HepG2 (cell line): ENCODE results near the gene CCDC88A. TPM values are rescaled to one million over a fixed set of nuclear protein-coding genes. Genes with fewer than 3 reads are reported as not detected.

Source experiments
- ATAC-seq: fragments of 200-7000 bp; cut with Tn5 transposase; 3 replicates; pipeline ENCODE4 v1.9.1; 2020; ENCODE audit warnings: mild to moderate bottlenecking, moderate library complexity
- BruUV-seq: library from RNA; stranded (reverse); fragments of 400-500 nt; replicated peaks from 2 replicates; lab custom pipeline; 2021; lab: Mats Ljungman, UMichigan
- CTCF ChIA-PET: fragments of 300-600 bp; formaldehyde crosslinking; extraction: SDS; loops from one replicate; lab custom pipeline; 2021; ENCODE audit warnings: low total read pairs, inconsistent platforms, low intra/inter-chr PET ratio; lab: Yijun Ruan, JAX
- POLR2A ChIA-PET: fragments of 350-600 bp; sonication (Branson Sonifier 250); formaldehyde crosslinking; loops from one replicate; lab custom pipeline; 2020; ENCODE audit warnings: antibody characterized with exemption, inconsistent platforms; lab: Yijun Ruan, JAX
- DNase-seq: peaks from one replicate; pipeline ENCODE4 v3.0.0-alpha.2; 2015; ENCODE audit warnings: low spot score
- FAIRE-seq: peaks from 3 replicates; lab custom pipeline; 2011; peaks lifted over from hg19 to GRCh38; lab: Jason Lieb, UNC
- H2AFZ ChIP-seq: one replicate; pipeline ENCODE4 v1.6.1; 2011; ENCODE audit warnings: low read length, inconsistent platforms
- H3K27ac ChIP-seq: fragments of 300-600 bp; 3 replicates; pipeline ENCODE4 v1.8.0; 2011; ENCODE audit warnings: mixed run types, mild to moderate bottlenecking, mixed read lengths, low read length, inconsistent platforms; ENCODE audit not compliant: insufficient read depth; ENCODE audit errors: extremely low read length
- H3K27me3 ChIP-seq, 2 experiments: fragments of 200-600 bp in 1 of 2; 2 replicates in 1 of 2; 3 replicates in 1 of 2; pipeline versions ENCODE4 v1.6.0 to v1.8.0; 2011; ENCODE audit warnings: low read length in 2 of 2, mild to moderate bottlenecking in 2 of 2, moderate library complexity in 2 of 2, inconsistent platforms in 1 of 2; ENCODE audit not compliant: insufficient read depth in 2 of 2, control insufficient read depth in 1 of 2
- H3K36me3 ChIP-seq, 2 experiments: fragments of 200-600 bp in 1 of 2; replicated peaks in 1 of 2; 2 replicates in 1 of 2; 3 replicates in 1 of 2; pipeline versions ENCODE4 v1.5.1 to v1.8.0; 2011; ENCODE audit warnings: low read length in 2 of 2, inconsistent platforms in 1 of 2; ENCODE audit not compliant: insufficient read depth in 2 of 2, control insufficient read depth in 1 of 2
- H3K4me1 ChIP-seq: 2 replicates; pipeline ENCODE4 v1.5.1; 2012; ENCODE audit warnings: low read length, inconsistent platforms; ENCODE audit not compliant: insufficient read depth
- H3K4me2 ChIP-seq: 2 replicates; pipeline ENCODE4 v1.6.0; 2011; ENCODE audit warnings: low read depth, low read length, inconsistent platforms
- H3K4me3 ChIP-seq, 3 experiments: fragments of 200-600 bp in 1 of 3; sonication (generic), shearing (Covaris generic) in 1 of 3; replicated peaks in 1 of 3; 2 replicates each; pipeline ENCODE4 v1.5.1; 2011 to 2016; ENCODE audit warnings: low read length in 3 of 3, inconsistent platforms in 2 of 3, low read depth in 2 of 3, mild to moderate bottlenecking in 2 of 3, control low read depth in 1 of 3, mixed read lengths in 1 of 3; ENCODE audit not compliant: insufficient read depth in 1 of 3
- H3K79me2 ChIP-seq: one replicate; pipeline ENCODE4 v1.6.1; 2011; ENCODE audit warnings: low read length, inconsistent platforms; ENCODE audit not compliant: insufficient read depth
- H3K9ac ChIP-seq: 2 replicates; pipeline ENCODE4 v1.6.0; 2011; ENCODE audit warnings: mild to moderate bottlenecking, low read depth, low read length, inconsistent platforms; ENCODE audit not compliant: insufficient read depth
- H3K9me3 ChIP-seq: 2 replicates; pipeline ENCODE4 v1.5.1; 2012; ENCODE audit warnings: mild to moderate bottlenecking, low read length
- H4K20me1 ChIP-seq: 2 replicates; pipeline ENCODE4 v1.6.0; 2011; ENCODE audit warnings: inconsistent platforms, mild to moderate bottlenecking, low read length, moderate library complexity; ENCODE audit not compliant: insufficient read depth
- HNRNPL ChIP-seq: fragments of 200-400 bp; formaldehyde crosslinking; IDR thresholded peaks from 2 replicates; pipeline ENCODE4 v1.6.1; 2017; ENCODE audit warnings: mild to moderate bottlenecking, low read depth, low read length
- NR2C2 ChIP-seq: sonication (generic); formaldehyde crosslinking; IDR thresholded peaks from 2 replicates; pipeline ENCODE4 v1.4.0; 2020; ENCODE audit warnings: missing genetic modification reagents, mild to moderate bottlenecking, moderate library complexity, borderline replicate concordance
- SRSF9 ChIP-seq: fragments of 200-400 bp; formaldehyde crosslinking; IDR thresholded peaks from 2 replicates; pipeline ENCODE4 v1.6.1; 2018; ENCODE audit warnings: borderline replicate concordance, mild to moderate bottlenecking, low read depth, low read length; ENCODE audit not compliant: insufficient read depth, poor library complexity, severe bottlenecking
- U2AF2 ChIP-seq: fragments of 200-400 bp; formaldehyde crosslinking; IDR thresholded peaks from 2 replicates; pipeline ENCODE4 v1.6.1; 2017; ENCODE audit warnings: low read depth, mild to moderate bottlenecking, low read length
- ZFX ChIP-seq: sonication (generic); formaldehyde crosslinking; IDR thresholded peaks from 2 replicates; pipeline ENCODE4 v1.4.0; 2020; ENCODE audit warnings: mild to moderate bottlenecking, low read depth, missing genetic modification reagents, moderate library complexity
- WGBS: methylation state at CpG from one replicate; pipeline ENCODE4 v1.1.6; 2017; ENCODE audit warnings: low lambda C conversion rate; 5-methylcytosine and 5-hydroxymethylcytosine counted together
- in situ Hi-C: cut with HindIII; loops from 2 replicates; pipeline ENCODE4 v1.10.0; 2017; ENCODE audit warnings: low pct_unique_long_range_greater_than_20kb; ENCODE audit not compliant: extremely low pct_ligation_motif_present
- intact Hi-C: fragments of 100-400 bp; cut with micrococcal nuclease; formaldehyde crosslinking; loops from one replicate; pipeline ENCODE4 v1.10.0; 2022; ENCODE audit not compliant: unreplicated experiment
- polyA plus RNA-seq, 8 experiments: library from polyadenylated mRNA; depleted of rRNA in 3 of 8; stranded (reverse) in 7 of 8; unstranded in 1 of 8; fragments of >200 nt; fragmentation: Illumina TruSeq in 4 of 8; extraction: Trizol in 4 of 8; gene quantifications; 2 replicates each; pipeline versions ENCODE4 v1.2.1 to v1.2.3, GENCODE V29; 2011 to 2016; ENCODE audit warnings: low read depth in 4 of 8, missing spikeins in 1 of 8, mixed read lengths in 1 of 8; ENCODE audit not compliant: insufficient read depth in 1 of 8
- total RNA-seq, 5 experiments: library from RNA; depleted of rRNA; stranded (reverse); fragments of >200 nt; fragmentation: Illumina TruSeq; extraction: Trizol; gene quantifications; 2 replicates each; pipeline ENCODE4 v1.2.3, GENCODE V29; 2016; ENCODE audit warnings: low read depth in 1 of 5
- TF ChIP-seq, protein P1 (sequence below): sonication (generic); formaldehyde crosslinking; IDR thresholded peaks from 2 replicates; pipeline ENCODE4 v1.4.0; 2020; ENCODE audit warnings: missing genetic modification reagents
- TF ChIP-seq, protein P2 (sequence below): sonication (generic); formaldehyde crosslinking; IDR thresholded peaks from 2 replicates; pipeline ENCODE4 v1.4.0; 2020; ENCODE audit warnings: missing genetic modification reagents
- TF ChIP-seq, protein P3 (sequence below): sonication (generic); formaldehyde crosslinking; IDR thresholded peaks from 2 replicates; pipeline ENCODE4 v1.5.1; 2020; ENCODE audit warnings: mild to moderate bottlenecking, missing genetic modification reagents, moderate library complexity
- TF ChIP-seq, protein P4 (sequence below): sonication (generic); formaldehyde crosslinking; IDR thresholded peaks from 2 replicates; pipeline ENCODE4 v1.8.1; 2023; ENCODE audit warnings: mild to moderate bottlenecking, moderate library complexity, missing genetic modification reagents
- TF ChIP-seq, protein P5 (sequence below), 2 experiments: sonication (generic) in 1 of 2; formaldehyde crosslinking in 1 of 2; IDR thresholded peaks; 2 replicates each; pipeline versions ENCODE4 v1.4.0 to v1.6.1; 2018 to 2020; ENCODE audit warnings: missing genetic modification reagents in 2 of 2, borderline replicate concordance in 1 of 2, low read depth in 1 of 2, mild to moderate bottlenecking in 1 of 2, missing biosample characterization in 1 of 2

The CCDC88A gene
- total and polyA plus RNA-seq, 2 of the 13 experiments (the other 11 are each of a cell fraction or from before 2014, with no cell fraction given), result 43.2 to 84.1 TPM

DNA sequence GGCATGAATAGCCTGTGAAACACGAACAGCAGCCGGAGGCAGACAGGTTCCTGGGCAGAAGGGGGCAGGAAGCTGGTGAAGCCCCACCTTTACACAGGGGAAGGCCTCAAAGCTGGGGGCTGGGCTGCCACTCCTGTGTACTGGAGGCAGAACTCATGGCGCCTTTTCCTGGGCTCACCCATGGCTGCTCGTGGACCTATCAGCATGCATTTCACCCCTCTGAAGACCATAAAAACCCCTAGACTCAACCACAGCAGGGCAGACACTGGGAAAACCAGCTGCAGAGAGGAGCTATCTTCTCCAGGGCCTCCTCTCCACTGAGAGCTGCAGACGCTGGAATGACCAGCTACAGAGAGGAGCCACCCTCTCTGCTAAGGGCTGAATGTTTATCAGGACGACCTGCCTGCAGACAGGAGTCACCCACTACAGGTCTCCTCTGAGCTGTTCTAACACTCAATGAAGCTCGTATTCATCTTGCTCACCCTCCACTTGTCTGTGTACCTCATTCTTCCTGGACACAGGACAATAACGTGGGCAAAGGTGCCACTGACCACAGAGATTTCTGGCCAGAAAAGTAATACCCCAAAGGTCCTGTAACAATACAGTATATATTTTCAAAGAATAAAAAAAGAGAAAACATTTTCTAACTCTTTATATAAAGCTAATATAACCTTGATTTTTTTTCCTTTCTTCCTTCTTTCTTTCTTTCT, 18.9 kb upstream of the CCDC88A start:
- intact Hi-C loops, result loop anchor here (10.0 kb wide), 2 partner anchors 124 to 424 kb away; no protein-coding TSS in a partner anchor
- in situ Hi-C loops, result no loop called here
- FAIRE-seq, result no peak
- Histone ChIP-seq H3K79me2 (no peaks in the 10 kb centered on the region), H3K27ac (no peak overlapping the region), H2AFZ (peak overlapping the region; percentile 33), H3K9me3 (no peaks in the 10 kb centered on the region), H3K27me3 (no peaks in the 10 kb centered on the region), H4K20me1 (no peaks in the 10 kb centered on the region), H3K9ac (peak overlapping the region; percentile 50), H3K36me3 (no peaks in the 10 kb centered on the region), H3K4me3 (peak overlapping the region; percentile 34 to 61 (median 49)), H3K4me2 (peak overlapping the region; percentile 89), H3K4me1 (peaks cover 29% of the 10 kb centered on the region)
- ATAC-seq, result peak; percentile 79
- ChIA-PET CTCF (no interaction called here), POLR2A (interaction anchor here (0.6 to 1.7 kb wide), 5 partner anchors 19 to 257 kb away, joined by 3 to 8 read pairs (median 4); partner anchors contain the start of genes CCDC88A, CFAP36, CLHC1 and RPS27A)
- BruUV-seq, result no TSS peak
- DNase-seq, result peak; percentile 12
- 20% methylated on average over 7 of the region's 8 CpGs for WGBS
- TF ChIP-seq, protein P1, sequence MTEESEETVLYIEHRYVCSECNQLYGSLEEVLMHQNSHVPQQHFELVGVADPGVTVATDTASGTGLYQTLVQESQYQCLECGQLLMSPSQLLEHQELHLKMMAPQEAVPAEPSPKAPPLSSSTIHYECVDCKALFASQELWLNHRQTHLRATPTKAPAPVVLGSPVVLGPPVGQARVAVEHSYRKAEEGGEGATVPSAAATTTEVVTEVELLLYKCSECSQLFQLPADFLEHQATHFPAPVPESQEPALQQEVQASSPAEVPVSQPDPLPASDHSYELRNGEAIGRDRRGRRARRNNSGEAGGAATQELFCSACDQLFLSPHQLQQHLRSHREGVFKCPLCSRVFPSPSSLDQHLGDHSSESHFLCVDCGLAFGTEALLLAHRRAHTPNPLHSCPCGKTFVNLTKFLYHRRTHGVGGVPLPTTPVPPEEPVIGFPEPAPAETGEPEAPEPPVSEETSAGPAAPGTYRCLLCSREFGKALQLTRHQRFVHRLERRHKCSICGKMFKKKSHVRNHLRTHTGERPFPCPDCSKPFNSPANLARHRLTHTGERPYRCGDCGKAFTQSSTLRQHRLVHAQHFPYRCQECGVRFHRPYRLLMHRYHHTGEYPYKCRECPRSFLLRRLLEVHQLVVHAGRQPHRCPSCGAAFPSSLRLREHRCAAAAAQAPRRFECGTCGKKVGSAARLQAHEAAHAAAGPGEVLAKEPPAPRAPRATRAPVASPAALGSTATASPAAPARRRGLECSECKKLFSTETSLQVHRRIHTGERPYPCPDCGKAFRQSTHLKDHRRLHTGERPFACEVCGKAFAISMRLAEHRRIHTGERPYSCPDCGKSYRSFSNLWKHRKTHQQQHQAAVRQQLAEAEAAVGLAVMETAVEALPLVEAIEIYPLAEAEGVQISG (CRISPR knock-in tag), result 0 out of 2 replicates have a peak, but pooled peaks have one; percentile 0
- TF ChIP-seq SRSF9 (peak; percentile 77), NR2C2 (no peak), ZFX (CRISPR knock-in tag) (peak; percentile 52), U2AF2 (peak; percentile 76; the same call in 1 of the 2 replicates), HNRNPL (0 out of 2 replicates have a peak, but pooled peaks have one; percentile 17)
- TF ChIP-seq, protein P2, sequence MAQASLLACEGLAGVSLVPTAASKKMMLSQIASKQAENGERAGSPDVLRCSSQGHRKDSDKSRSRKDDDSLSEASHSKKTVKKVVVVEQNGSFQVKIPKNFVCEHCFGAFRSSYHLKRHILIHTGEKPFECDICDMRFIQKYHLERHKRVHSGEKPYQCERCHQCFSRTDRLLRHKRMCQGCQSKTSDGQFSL (CRISPR knock-in tag), result no peak
- TF ChIP-seq, protein P3, sequence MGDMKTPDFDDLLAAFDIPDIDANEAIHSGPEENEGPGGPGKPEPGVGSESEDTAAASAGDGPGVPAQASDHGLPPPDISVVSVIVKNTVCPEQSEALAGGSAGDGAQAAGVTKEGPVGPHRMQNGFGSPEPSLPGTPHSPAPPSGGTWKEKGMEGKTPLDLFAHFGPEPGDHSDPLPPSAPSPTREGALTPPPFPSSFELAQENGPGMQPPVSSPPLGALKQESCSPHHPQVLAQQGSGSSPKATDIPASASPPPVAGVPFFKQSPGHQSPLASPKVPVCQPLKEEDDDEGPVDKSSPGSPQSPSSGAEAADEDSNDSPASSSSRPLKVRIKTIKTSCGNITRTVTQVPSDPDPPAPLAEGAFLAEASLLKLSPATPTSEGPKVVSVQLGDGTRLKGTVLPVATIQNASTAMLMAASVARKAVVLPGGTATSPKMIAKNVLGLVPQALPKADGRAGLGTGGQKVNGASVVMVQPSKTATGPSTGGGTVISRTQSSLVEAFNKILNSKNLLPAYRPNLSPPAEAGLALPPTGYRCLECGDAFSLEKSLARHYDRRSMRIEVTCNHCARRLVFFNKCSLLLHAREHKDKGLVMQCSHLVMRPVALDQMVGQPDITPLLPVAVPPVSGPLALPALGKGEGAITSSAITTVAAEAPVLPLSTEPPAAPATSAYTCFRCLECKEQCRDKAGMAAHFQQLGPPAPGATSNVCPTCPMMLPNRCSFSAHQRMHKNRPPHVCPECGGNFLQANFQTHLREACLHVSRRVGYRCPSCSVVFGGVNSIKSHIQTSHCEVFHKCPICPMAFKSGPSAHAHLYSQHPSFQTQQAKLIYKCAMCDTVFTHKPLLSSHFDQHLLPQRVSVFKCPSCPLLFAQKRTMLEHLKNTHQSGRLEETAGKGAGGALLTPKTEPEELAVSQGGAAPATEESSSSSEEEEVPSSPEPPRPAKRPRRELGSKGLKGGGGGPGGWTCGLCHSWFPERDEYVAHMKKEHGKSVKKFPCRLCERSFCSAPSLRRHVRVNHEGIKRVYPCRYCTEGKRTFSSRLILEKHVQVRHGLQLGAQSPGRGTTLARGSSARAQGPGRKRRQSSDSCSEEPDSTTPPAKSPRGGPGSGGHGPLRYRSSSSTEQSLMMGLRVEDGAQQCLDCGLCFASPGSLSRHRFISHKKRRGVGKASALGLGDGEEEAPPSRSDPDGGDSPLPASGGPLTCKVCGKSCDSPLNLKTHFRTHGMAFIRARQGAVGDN (CRISPR knock-in tag), result peak; percentile 50
- TF ChIP-seq, protein P4, sequence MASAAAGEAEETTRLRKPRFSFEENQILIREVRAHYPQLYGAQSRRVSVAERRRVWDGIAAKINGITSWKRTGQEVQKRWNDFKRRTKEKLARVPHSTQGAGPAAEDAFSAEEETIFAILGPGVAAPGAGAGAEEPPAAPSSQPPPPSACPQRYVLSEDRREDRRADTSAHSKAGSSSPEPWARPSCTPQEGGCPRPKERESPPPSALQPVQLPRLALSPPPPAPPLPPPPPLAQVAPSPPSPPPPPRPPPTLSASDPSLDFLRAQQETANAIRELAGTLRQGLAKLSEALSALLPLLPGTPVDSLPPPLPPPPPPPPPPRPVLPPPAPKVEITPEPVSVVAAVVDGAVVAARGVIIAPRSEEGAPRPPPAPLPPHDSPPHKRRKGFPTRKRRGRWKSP, result no peak
- TF ChIP-seq, protein P5, sequence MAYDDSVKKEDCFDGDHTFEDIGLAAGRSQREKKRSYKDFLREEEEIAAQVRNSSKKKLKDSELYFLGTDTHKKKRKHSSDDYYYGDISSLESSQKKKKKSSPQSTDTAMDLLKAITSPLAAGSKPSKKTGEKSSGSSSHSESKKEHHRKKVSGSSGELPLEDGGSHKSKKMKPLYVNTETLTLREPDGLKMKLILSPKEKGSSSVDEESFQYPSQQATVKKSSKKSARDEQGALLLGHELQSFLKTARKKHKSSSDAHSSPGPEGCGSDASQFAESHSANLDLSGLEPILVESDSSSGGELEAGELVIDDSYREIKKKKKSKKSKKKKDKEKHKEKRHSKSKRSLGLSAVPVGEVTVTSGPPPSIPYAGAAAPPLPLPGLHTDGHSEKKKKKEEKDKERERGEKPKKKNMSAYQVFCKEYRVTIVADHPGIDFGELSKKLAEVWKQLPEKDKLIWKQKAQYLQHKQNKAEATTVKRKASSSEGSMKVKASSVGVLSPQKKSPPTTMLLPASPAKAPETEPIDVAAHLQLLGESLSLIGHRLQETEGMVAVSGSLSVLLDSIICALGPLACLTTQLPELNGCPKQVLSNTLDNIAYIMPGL (CRISPR knock-in tag; IDR thresholded peaks at IDR 0.05; ENCODE audit: borderline replicate concordance in 1 of 2, low read depth in 1 of 2), result peak in 1 of 2 experiments; percentile 31; a peak in 1 of 4 replicates
